Left lung (tissue), 10 donors: ENCODE results near the gene SBK3. TPM values are rescaled to one million over a fixed set of nuclear protein-coding genes. Genes with fewer than 3 reads are reported as not detected.
A peak's percentile ranks its signal among the peaks of the same experiment; 100 is the strongest.

Experiments used
- ATAC-seq: fragments of 200-7000 bp; cut with Tn5 transposase; one replicate; pipeline ENCODE4 v1.9.1; 2020; ENCODE audit warnings: moderate library complexity
- DNase-seq, 4 donors: peaks; one replicate each; pipeline ENCODE4 v3.0.0-alpha.2; 2013 to 2020
- H3K27ac ChIP-seq, 2 donors: fragments of 200-600 bp; sonication (generic) in 1 of 2; one replicate each; pipeline versions ENCODE4 v1.5.0 to v1.8.0; 2020 to 2021
- H3K27me3 ChIP-seq, 2 donors: fragments of 200-600 bp; sonication (generic) in 1 of 2; one replicate each; pipeline versions ENCODE4 v1.5.0 to v1.8.0; 2020 to 2021
- H3K36me3 ChIP-seq, 2 donors: fragments of 200-600 bp; sonication (generic) in 1 of 2; one replicate each; pipeline versions ENCODE4 v1.5.0 to v1.8.0; 2020 to 2021
- H3K4me1 ChIP-seq, 2 donors: fragments of 200-600 bp; one replicate each; pipeline ENCODE4 v1.8.0; 2021
- H3K4me3 ChIP-seq, 2 donors: fragments of 200-600 bp; sonication (generic) in 1 of 2; one replicate each; pipeline versions ENCODE4 v1.5.0 to v1.8.0; 2020 to 2021; ENCODE audit warnings: mild to moderate bottlenecking in 1 of 2
- H3K9me3 ChIP-seq, 2 donors: fragments of 200-600 bp; sonication (generic) in 1 of 2; one replicate each; pipeline versions ENCODE4 v1.5.0 to v1.8.0; 2020 to 2021
- CTCF ChIP-seq, 2 donors: fragments of 200-600 bp; sonication (generic) in 1 of 2; IDR thresholded peaks; one replicate each; pipeline versions ENCODE4 v1.5.0 to v1.8.0; 2021; ENCODE audit warnings: antibody characterized with exemption in 2 of 2
- intact Hi-C, 2 donors: fragments of 100-400 bp; cut with DNase I; formaldehyde crosslinking; loops; one replicate each; pipeline versions ENCODE4 v1.11.2 to v1.14.2; 2022
- polyA plus RNA-seq, 6 donors: library from polyadenylated mRNA; unstranded; fragments of 120-200 nt; gene quantifications; one replicate each; pipeline ENCODE4 v1.2.1, GENCODE V29; 2013; ENCODE audit not compliant: insufficient read length in 6 of 6
- total RNA-seq, 2 donors: library from RNA; stranded (reverse); fragmentation: NEBNext Ultra II Directional; extraction: Animal tissue kit (Norgen Biotek cat#: 25700); gene quantifications; one replicate each; pipeline ENCODE4 v1.2.1, GENCODE V29; 2021
- donor health status: DM: no; HTN: yes; CAD: no.
- donor health status: DM: no; HTN: no; CAD: no.

The SBK3 gene
- total and polyA plus RNA-seq, 8 donors, result 0.26 to 1.7 (median 0.59) TPM

GRCh38 chr19:55590617-55591016 lies 45.3 kb upstream of the SBK3 start:
- H3K27ac ChIP-seq, result no peak overlapping the region
- TF ChIP-seq CTCF (IDR thresholded peaks at IDR 0.05), result no peak
- intact Hi-C loops, result no loop called here

GRCh38 chr19:55590109-55590508 lies 44.8 kb upstream of the SBK3 start:
- H3K4me1 ChIP-seq, result peaks cover 5 to 23% of the 10 kb centered on the region in 2 donors
- DNase-seq (peak in 1 of 4 donors; percentile 16), ATAC-seq (no peak)
- H3K27ac ChIP-seq, result no peak overlapping the region
- intact Hi-C loops, result no loop called here
- no peaks in the 10 kb centered on the region for H3K9me3 ChIP-seq
- H3K27me3 ChIP-seq, result peaks cover 0 to 23% of the 10 kb centered on the region in 2 donors
- no peak overlapping the region for H3K4me3 ChIP-seq
- no peak for TF ChIP-seq CTCF (IDR thresholded peaks at IDR 0.05)
- H3K36me3 ChIP-seq, result peaks cover 0 to 30% of the 10 kb centered on the region in 2 donors

More at GRCh38 chr19:55590617-55591016, 45.3 kb upstream of the SBK3 start:
- H3K4me1 ChIP-seq, result peaks cover 2 to 23% of the 10 kb centered on the region in 2 donors
- no peak for DNase-seq
- peaks cover 0 to 35% of the 10 kb centered on the region in 2 donors for H3K36me3 ChIP-seq
- H3K9me3 ChIP-seq, result no peaks in the 10 kb centered on the region
- no peak overlapping the region for H3K4me3 ChIP-seq
- ATAC-seq, result no peak
- peaks cover 0 to 18% of the 10 kb centered on the region in 2 donors for H3K27me3 ChIP-seq

GRCh38 chr19:55588738-55589137 lies 43.4 kb upstream of the SBK3 start:
- Histone ChIP-seq H3K4me3 (no peak overlapping the region), H3K36me3 (peaks cover 0 to 18% of the 10 kb centered on the region in 2 donors), H3K9me3 (no peaks in the 10 kb centered on the region), H3K27ac (no peak overlapping the region), H3K4me1 (peaks cover 5 to 23% of the 10 kb centered on the region in 2 donors), H3K27me3 (peaks cover 0 to 29% of the 10 kb centered on the region in 2 donors)
- intact Hi-C loops, result no loop called here
- TF ChIP-seq CTCF (IDR thresholded peaks at IDR 0.05), result no peak
- DNase-seq, result peak in 1 of 4 donors; percentile 15
- no peak for ATAC-seq

GRCh38 chr19:55586976-55587668 lies 41.8 kb upstream of the SBK3 start:
- intact Hi-C loops, result no loop called here
- peak; percentile 89 for ATAC-seq
- peak overlapping the region; percentile 20 to 48 for H3K27ac ChIP-seq

More at GRCh38 chr19:55586976-55587668, 41.8 kb upstream of the SBK3 start:
- Histone ChIP-seq H3K4me1 (peaks cover 5 to 23% of the 10 kb centered on the region in 2 donors), H3K36me3 (peaks cover 0 to 4% of the 10 kb centered on the region in 2 donors), H3K27me3 (peaks cover 0 to 29% of the 10 kb centered on the region in 2 donors), H3K9me3 (no peaks in the 10 kb centered on the region), H3K4me3 (peak overlapping the region; percentile 27 to 34)
- no peak for TF ChIP-seq CTCF (IDR thresholded peaks at IDR 0.05)
- peak in 3 of 4 donors; percentile 95 to 97 (median 95) for DNase-seq
